SKM-1 (cell line): ENCODE measurements around the gene DEPDC1.
"Not testable (repeated sequence)": the region's sequence is repeated elsewhere in the genome, so short reads cannot be mapped to it uniquely, and the experiment has no call there.

Experiments used
- DNase-seq: peaks from one replicate; lab custom pipeline; 2025; ENCODE audit not compliant: unreplicated experiment; lab: John Stamatoyannopoulos, UW

The DEPDC1 gene

GRCh38 chr1:68496680-68497357, at the start of gene DEPDC1:
Gene DEPDC1 (minus strand): TSS chr1:68497082. CDS start chr1:68496999, 83 bp downstream.
- DNase-seq: peak; percentile 72

- DNase-seq: no peak
Observed at GRCh38 chr1:68544651-68545050, 47.8 kb upstream of the DEPDC1 start.

- no peak for DNase-seq
Observed at GRCh38 chr1:68542586-68542985, 45.7 kb upstream of the DEPDC1 start.

GRCh38 chr1:68538941-68539340, 42.1 kb upstream of the DEPDC1 start:
- DNase-seq: no peak

GRCh38 chr1:68528243-68528642, 31.4 kb upstream of the DEPDC1 start:
- DNase-seq: no peak

- DNase-seq: no peak
Observed at GRCh38 chr1:68525781-68526180, 28.9 kb upstream of the DEPDC1 start.

GRCh38 chr1:68521286-68521685, 24.4 kb upstream of the DEPDC1 start:
- no peak for DNase-seq

GRCh38 chr1:68516066-68516465, 19.2 kb upstream of the DEPDC1 start:
- DNase-seq: no peak

- DNase-seq: no peak
Observed at GRCh38 chr1:68511254-68511653, 14.4 kb upstream of the DEPDC1 start.

GRCh38 chr1:68506386-68506785, 9.5 kb upstream of the DEPDC1 start:
- DNase-seq: no peak

- no peak for DNase-seq
Observed at GRCh38 chr1:68503085-68503484, 6.2 kb upstream of the DEPDC1 start.

- no peak for DNase-seq
Observed at GRCh38 chr1:68497358-68497698, 446 bp upstream of the DEPDC1 start.

GRCh38 chr1:68495968-68496679, 758 bp downstream of the DEPDC1 start:
- no peak for DNase-seq

- no peak for DNase-seq
Observed at GRCh38 chr1:68495532-68495931, 1.4 kb downstream of the DEPDC1 start.

GRCh38 chr1:68493193-68493592, 3.7 kb downstream of the DEPDC1 start:
- DNase-seq: no peak

- DNase-seq: not testable (repeated sequence)
Observed at GRCh38 chr1:68492255-68492654, 4.6 kb downstream of the DEPDC1 start.

GRCh38 chr1:68490046-68490651, 6.7 kb downstream of the DEPDC1 start:
- no peak for DNase-seq

GRCh38 chr1:68485431-68486022, 11.4 kb downstream of the DEPDC1 start:
- DNase-seq: no peak

GRCh38 chr1:68484618-68485017, 12.3 kb downstream of the DEPDC1 start:
- DNase-seq: no peak

- no peak for DNase-seq
Observed at GRCh38 chr1:68481041-68481440, 15.8 kb downstream of the DEPDC1 start.

- DNase-seq: no peak
Observed at GRCh38 chr1:68479501-68479900, 17.4 kb downstream of the DEPDC1 start.

GRCh38 chr1:68478662-68479061, 18.2 kb downstream of the DEPDC1 start:
- DNase-seq: no peak
